K562 (cell line): ENCODE results near the gene MOSPD2.

Experiments
- FOS ChIP-seq: IDR thresholded peaks from 3 replicates; pipeline ENCODE4 v1.6.1; 2011; ENCODE audit not compliant: insufficient read length; ENCODE audit errors: extremely low read depth
- MAZ ChIP-seq, 2 experiments: fragments of 450-650 bp in 1 of 2; sonication (generic) in 1 of 2; formaldehyde crosslinking; IDR thresholded peaks in 1 of 2; conservative IDR thresholded peaks in 1 of 2; 2 replicates each; pipeline versions ENCODE4 v1.4.0 to v1.5.0; 2020; ENCODE audit warnings: mild to moderate bottlenecking in 1 of 2, missing genetic modification reagents in 1 of 2
- POLR2AphosphoS5 ChIP-seq: IDR thresholded peaks from 2 replicates; pipeline ENCODE4 v1.6.1; 2011; ENCODE audit warnings: mild to moderate bottlenecking, low read depth, low read length, moderate library complexity; ENCODE audit not compliant: control insufficient read depth, insufficient read depth
- SMARCB1 ChIP-seq: IDR thresholded peaks from 2 replicates; pipeline ENCODE4 v1.6.1; 2011; ENCODE audit warnings: improper control_type of control experiment, low read depth; ENCODE audit not compliant: insufficient read length

GRCh38 chrX:14903891-14904290, 30.7 kb downstream of the MOSPD2 start:
- TF ChIP-seq POLR2AphosphoS5, result no peak
- TF ChIP-seq FOS, result no peak
- no peak for TF ChIP-seq MAZ (CRISPR knock-in tag; conservative IDR thresholded peaks at IDR 0.05 in 1 of 2, IDR thresholded peaks at IDR 0.05 in 1 of 2)
- no peak for TF ChIP-seq SMARCB1
